Hematopoietic multipotent progenitor cell treated with erythropoietin and hydrocortisone succinate and interleukin-3 and kit ligand, for 15 days (in vitro differentiated cells): ENCODE measurements around the gene MAPK7.

Experiments used
- DNase-seq: peaks from one replicate; pipeline ENCODE4 v3.0.0-alpha.2; 2015; ENCODE audit warnings: low spot score

The MAPK7 gene

GRCh38 chr17:19381361-19381740 lies 3.1 kb downstream of the MAPK7 start:
- DNase-seq, result no peak

GRCh38 chr17:19381741-19382444 lies 3.6 kb downstream of the MAPK7 start:
- DNase-seq, result no peak

- no peak for DNase-seq
Measured at GRCh38 chr17:19382531-19383444, 4.5 kb downstream of the MAPK7 start.

GRCh38 chr17:19383681-19384470 lies 5.6 kb downstream of the MAPK7 start:
- DNase-seq, result no peak

GRCh38 chr17:19384723-19385391 lies 6.6 kb downstream of the MAPK7 start:
- peak; percentile 79 for DNase-seq

GRCh38 chr17:19385521-19385983 lies 7.3 kb downstream of the MAPK7 start:
- DNase-seq, result no peak

GRCh38 chr17:19386051-19386929 lies 8.0 kb downstream of the MAPK7 start:
- no peak for DNase-seq

- no peak for DNase-seq
Measured at GRCh38 chr17:19386974-19387920, 8.9 kb downstream of the MAPK7 start, which contains the start of gene MFAP4. MFAP4 (minus strand) TSS chr17:19387190; CDS start chr17:19387155, 35 bp downstream.

- no peak for DNase-seq
Measured at GRCh38 chr17:19387921-19388521, 9.7 kb downstream of the MAPK7 start.

GRCh38 chr17:19388791-19389785 lies 10.8 kb downstream of the MAPK7 start:
- peak; percentile 35 for DNase-seq

- no peak for DNase-seq
Measured at GRCh38 chr17:19390951-19391350, 12.7 kb downstream of the MAPK7 start.

GRCh38 chr17:19391432-19391831 lies 13.1 kb downstream of the MAPK7 start:
- no peak for DNase-seq

GRCh38 chr17:19392303-19392702 lies 14.0 kb downstream of the MAPK7 start:
- no peak for DNase-seq

- DNase-seq, result no peak
Measured at GRCh38 chr17:19397556-19398041, 19.3 kb downstream of the MAPK7 start.

GRCh38 chr17:19398301-19399181 lies 20.2 kb downstream of the MAPK7 start:
- DNase-seq, result no peak

GRCh38 chr17:19399750-19400450 lies 21.6 kb downstream of the MAPK7 start:
- DNase-seq, result no peak
